ENCODE measurements around the gene IL1RAPL2.

Gene IL1RAPL2

DNA sequence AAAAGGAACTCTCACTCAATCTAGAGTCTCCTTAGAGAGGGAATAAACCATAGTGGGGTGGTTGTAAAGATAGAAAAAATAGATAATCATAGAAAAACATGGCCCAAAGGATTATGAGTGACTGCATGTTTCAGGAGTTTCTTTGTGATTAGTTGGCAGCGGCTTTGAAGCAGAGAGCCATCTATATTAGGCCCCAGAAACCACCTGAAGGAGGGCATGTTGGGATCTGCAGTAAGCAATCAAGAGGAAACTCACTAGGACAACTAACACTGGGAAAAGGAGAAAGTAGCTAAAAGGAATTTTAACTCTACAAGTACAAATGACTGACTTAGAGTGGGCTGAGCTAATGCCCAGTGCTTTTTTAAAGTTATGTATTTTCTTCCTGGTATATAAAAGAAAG lies 987.1 kb downstream of the IL1RAPL2 start:
- DNase-seq = no peak
- in situ Hi-C loops (cut with HindIII; ENCODE audit: low pct_ligation_motif_present, low pct_unique_long_range_greater_than_20kb, low sequenced_read_pairs) = no loop called here

DNA sequence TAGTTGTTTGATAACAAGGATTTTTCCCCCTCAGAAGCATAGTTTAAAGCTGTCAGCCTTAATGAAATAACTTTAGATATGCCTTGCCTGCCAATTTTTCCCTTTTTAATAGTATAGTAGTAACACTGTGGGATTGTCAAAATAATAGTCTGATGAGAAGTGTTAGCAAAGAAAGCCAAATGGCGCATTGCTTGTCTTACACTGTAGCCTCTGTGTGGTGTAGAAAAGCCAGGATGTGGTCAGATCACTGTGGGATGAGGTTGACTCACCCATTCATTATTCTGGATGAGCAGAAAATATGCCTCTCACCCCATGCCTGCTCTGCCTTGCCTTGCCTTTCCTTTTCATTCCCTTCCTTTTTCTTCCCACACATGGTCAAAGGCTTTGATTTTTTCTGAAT lies 998.5 kb downstream of the IL1RAPL2 start:
- in situ Hi-C loops (cut with HindIII; ENCODE audit: low pct_ligation_motif_present, low pct_unique_long_range_greater_than_20kb, low sequenced_read_pairs) = no loop called here
- DNase-seq = peak; percentile 63

DNA sequence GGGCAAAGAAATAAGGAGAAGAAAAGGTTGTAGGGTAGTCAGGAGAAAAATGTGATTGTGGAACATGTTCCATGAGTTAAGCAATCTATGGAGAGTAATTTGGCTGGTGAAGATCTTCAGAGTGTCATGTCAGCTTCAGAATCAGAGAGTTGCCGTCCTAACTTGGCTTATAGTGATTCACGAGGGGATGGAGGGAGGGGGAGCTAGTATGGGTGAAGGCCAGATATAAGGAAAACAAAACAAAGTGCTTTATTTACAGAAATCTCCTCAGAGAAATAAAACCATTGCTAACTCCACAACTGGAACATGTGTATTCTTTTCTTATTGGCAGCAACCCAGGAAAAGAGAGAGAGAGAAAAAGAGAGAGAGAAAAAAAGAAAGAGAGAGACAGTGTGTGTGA lies 999.9 kb downstream of the IL1RAPL2 start:
- no peak for DNase-seq
- in situ Hi-C loops (cut with HindIII; ENCODE audit: low pct_ligation_motif_present, low pct_unique_long_range_greater_than_20kb, low sequenced_read_pairs) = no loop called here

DNA sequence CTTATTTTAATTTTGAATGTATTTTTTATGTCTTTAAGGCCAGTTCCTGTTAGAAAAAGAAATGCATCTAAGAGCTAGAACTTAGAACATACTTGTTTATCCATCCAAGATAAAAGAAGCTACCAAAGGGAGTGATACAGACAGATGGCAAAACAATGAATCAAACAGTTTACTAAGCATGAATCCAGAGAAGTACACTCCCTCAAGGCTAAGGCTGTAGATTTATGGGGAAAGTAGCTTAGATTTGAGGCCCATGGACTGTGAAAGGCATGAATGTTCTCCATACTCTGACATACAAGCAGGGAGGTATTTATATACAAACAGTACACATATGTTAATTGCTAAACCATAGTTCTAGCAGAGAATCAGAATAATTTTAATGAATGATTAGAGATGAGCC lies 1001.1 kb downstream of the IL1RAPL2 start:
- no peak for DNase-seq
- in situ Hi-C loops (cut with HindIII; ENCODE audit: low pct_ligation_motif_present, low pct_unique_long_range_greater_than_20kb, low sequenced_read_pairs) = no loop called here

DNA sequence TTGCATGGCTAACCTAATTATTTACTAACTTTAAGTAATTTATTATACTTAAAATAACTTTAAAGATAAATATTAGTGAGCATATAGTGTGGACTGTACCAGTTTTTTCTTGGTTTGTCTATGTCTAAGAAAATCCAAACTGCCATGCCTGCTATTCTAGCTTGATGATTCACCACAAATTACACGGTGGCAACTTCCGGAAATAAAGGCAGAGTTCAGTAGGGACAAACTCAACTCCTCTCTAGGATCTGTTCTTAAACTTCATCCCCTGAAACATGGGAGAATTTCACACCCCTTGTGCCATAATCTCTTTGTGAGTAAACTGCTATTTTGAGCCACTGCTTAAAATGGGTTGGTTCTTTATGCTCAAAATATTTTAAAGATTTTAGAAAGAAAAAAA lies 1042.7 kb downstream of the IL1RAPL2 start:
- no peak for DNase-seq
- in situ Hi-C loops (cut with HindIII; ENCODE audit: low pct_ligation_motif_present, low pct_unique_long_range_greater_than_20kb, low sequenced_read_pairs) = no loop called here

DNA sequence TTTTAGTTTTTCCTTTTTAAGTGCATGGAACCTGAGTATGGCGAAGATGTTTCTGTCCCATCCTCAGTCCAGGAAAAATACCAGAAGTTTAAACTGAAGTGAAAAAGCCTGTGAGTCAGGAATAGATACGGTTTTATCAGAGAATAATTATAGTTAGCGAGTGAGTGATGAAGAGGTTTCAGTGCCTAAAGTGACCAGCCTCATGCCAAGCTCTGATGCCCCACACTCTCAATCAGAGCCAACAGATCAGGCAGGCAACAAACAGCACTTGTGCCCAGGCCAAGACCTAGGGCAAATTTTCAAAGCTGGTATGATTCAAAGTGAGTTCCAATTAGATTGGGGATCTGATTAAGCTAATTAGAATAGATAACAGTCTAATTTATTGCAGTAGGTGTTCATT lies 1043.5 kb downstream of the IL1RAPL2 start:
- DNase-seq = no peak
- in situ Hi-C loops (cut with HindIII; ENCODE audit: low pct_ligation_motif_present, low pct_unique_long_range_greater_than_20kb, low sequenced_read_pairs) = no loop called here

DNA sequence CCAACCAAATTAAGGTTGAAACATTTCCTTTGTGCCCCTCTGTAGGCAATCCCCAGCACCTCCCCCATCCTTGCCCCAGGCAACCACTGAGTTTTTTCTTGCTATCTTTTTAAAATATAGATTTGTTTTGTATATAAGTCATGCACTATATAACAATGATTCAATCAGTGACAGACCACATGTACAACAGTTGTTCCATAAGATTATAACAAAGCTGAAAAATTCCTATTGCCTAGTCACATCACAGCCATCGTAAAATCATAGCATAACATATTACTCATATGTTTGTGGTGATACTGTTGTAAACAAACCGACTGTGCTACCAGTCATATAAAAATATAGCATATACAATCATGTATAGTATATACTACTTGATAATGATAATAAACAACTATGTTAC lies 1044.4 kb downstream of the IL1RAPL2 start:
- in situ Hi-C loops (cut with HindIII; ENCODE audit: low pct_ligation_motif_present, low pct_unique_long_range_greater_than_20kb, low sequenced_read_pairs) = no loop called here
- no peak for DNase-seq

DNA sequence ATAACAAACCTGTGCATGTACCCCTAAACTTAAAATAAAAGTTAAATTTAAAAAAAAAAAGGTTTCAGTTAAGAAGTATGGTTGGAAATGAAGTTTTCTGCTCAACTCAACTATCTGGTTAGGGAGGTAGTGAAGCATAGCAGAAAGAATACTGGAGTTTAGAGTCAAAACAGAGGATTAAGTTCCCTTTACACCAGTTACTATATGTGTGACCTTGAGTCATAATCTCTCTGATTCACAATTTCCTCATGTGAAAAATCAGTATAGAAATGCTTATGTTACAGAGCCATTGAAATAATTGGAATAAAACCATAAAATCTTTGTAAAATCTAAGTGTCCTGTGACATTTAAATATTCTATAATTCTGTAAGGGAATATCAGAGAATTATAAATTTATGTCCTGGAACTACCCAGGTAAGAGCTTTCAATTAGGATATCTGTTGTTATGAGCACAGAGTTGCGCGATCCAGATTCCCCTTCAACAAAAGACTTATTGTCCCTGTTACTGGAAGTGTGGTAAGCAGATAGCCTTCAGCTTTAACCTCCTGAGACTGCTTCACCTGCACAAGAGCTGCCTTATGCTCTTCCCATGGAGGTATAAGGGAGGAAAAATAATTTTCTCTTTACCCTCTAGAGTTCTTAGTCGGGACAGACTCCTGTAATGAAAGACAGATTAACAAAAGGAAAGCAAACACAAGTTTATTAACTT lies 1052.5 kb downstream of the IL1RAPL2 start:
- DNase-seq = no peak

DNA sequence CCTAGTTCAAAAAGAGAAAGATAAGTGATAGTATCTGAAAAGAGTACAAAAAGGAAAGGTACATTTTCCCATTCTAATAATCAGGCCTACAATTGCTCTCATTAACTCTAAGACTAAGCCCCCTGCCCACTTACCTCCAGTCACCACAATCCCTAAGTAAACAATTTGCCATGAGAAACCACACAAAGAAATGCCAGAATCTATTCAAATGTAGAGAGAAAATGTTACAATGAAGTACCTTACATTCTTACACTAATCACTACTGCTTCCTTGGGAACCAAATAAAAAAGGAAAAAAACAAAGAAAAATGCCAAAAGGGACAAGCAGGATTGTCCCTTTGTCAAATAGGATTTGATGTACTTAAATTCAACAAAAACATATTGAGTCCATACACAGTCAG lies 1068.2 kb downstream of the IL1RAPL2 start:
- in situ Hi-C loops (cut with HindIII; ENCODE audit: low pct_ligation_motif_present, low pct_unique_long_range_greater_than_20kb, low sequenced_read_pairs) = no loop called here
- no peak for DNase-seq

More for the DNA sequence above, 1052.5 kb downstream of the IL1RAPL2 start:
- in situ Hi-C loops (cut with HindIII; ENCODE audit: low pct_ligation_motif_present, low pct_unique_long_range_greater_than_20kb, low sequenced_read_pairs) = no loop called here

DNA sequence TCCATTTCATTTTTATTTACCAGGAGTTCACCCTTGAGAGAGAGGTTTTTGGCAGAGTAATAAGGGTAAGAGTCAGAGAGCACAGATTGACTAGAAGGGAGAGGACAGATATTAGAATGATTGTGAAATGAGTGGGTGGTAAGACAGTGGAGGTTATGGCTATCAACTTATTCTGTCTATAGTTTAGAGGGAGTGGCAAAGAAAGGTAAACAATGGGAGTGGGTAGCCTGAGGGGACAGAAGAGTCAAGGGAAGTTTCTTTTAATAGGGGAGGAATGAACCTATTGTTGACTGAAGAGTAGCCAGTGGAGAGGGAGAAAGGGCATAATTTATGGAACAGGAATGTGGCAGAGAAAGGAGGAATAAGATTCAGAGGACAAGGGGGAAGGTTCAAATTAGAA lies 1069.8 kb downstream of the IL1RAPL2 start:
- DNase-seq = no peak
- in situ Hi-C loops (cut with HindIII; ENCODE audit: low pct_ligation_motif_present, low pct_unique_long_range_greater_than_20kb, low sequenced_read_pairs) = no loop called here

DNA sequence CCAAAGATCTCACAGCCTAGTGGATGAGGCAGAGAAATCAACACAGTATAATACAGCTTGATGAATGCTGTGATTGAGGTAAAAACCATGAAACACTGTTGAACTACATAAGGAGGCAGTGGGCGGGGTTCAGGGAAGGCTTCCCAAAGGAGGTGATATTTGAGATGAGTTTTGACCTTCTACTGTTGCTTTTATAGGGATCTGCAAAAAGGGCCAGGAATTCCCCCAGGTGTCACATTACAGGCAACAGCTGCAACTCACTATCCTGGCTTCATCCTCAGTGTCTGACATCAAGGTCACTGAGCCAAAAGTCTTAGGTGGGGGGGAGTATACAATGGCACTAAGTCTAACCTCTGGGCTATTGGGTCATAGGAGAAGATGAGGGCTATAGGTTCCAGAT lies 1070.7 kb downstream of the IL1RAPL2 start:
- in situ Hi-C loops (cut with HindIII; ENCODE audit: low pct_ligation_motif_present, low pct_unique_long_range_greater_than_20kb, low sequenced_read_pairs) = no loop called here
- DNase-seq = no peak

DNA sequence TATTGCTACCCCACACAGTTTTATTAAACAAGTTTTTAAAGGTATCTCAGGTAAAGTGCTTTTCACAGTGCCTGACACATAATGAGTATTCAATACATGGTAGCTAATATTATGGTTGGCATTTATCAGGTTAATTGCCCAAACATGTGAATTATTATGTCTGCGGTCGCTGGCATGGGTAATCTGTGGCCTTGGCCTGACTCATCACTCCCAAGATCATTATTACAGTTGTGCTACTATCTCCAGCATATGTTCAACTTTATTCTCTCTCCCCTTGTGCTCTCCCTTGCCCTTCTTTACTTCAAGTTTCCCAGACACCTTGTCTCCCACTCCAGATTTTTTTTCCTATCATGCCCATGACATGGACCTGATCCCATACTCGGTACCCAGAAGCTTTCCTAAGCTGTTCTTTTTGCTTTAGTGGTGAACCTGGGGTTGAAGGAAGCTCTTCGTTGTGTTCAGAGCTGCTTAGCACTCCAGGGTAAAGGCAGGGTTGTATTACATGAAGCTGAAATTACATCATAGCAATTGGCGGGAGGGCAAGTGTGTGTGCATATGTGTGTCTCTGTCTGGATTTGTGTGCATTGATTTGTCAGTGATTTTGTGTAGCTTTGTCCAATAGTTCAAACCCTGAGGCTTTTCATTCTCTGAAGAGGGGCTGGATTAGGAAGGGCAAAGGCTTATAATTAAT lies 1079.8 kb downstream of the IL1RAPL2 start:
- DNase-seq = no peak
- in situ Hi-C loops (cut with HindIII; ENCODE audit: low pct_ligation_motif_present, low pct_unique_long_range_greater_than_20kb, low sequenced_read_pairs) = no loop called here

DNA sequence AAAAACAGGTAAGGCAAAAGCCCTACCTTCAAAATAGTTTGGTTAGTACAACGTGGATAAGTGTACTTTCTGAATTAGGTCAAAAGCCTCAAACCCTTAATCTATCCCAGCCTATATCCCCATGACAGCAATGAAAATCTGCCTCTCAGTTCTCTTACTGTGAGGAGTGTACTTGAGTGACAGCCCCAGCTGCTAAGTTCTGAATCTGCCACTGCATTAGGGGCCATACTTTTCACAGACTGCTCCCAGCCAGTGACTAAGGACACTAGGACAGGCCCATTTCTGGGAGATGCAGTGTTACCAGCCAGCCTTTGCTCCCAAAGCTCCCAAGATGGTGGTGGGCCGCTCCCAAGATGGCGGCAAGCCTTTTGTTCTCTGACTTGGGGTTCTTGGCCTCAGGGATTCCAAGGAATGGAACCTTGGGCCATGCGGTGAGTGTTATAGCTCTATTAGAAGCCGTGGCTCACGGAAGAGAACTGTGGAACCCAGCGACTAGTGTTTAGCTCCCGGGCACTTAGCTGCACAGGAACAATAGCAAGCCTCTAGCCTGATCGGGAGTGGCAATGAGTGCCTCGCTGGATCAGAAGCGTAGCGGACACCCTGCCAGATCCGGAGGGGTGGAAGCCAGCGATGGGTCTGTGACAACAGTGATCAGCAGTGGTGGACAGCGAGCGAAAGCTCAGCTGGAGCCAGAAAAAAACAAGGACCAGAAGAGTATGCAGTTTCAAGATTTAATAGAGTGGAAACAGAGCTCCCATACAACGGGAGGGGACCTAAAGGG lies 1080.8 kb downstream of the IL1RAPL2 start:
- DNase-seq = no peak
- in situ Hi-C loops (cut with HindIII; ENCODE audit: low pct_ligation_motif_present, low pct_unique_long_range_greater_than_20kb, low sequenced_read_pairs) = no loop called here

DNA sequence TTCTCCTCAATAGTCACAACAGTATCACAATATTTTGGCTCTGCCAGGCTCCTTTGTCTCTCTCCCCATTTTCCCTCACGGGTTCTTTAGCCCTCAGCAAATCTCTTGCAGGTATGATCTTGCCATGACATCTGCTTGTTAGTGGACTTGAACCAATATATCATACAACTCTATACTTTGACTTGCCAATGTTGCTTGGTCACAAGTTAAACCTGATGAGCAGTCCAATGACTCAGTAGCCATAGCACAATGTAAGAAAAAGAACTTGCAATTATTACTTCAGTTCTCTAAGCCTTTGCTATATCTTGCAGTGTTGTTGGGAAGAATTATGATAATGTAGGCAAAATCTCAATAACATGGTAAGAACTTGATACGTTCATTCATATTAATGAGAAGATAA lies 1081.8 kb downstream of the IL1RAPL2 start:
- DNase-seq = no peak
- in situ Hi-C loops (cut with HindIII; ENCODE audit: low pct_ligation_motif_present, low pct_unique_long_range_greater_than_20kb, low sequenced_read_pairs) = no loop called here

DNA sequence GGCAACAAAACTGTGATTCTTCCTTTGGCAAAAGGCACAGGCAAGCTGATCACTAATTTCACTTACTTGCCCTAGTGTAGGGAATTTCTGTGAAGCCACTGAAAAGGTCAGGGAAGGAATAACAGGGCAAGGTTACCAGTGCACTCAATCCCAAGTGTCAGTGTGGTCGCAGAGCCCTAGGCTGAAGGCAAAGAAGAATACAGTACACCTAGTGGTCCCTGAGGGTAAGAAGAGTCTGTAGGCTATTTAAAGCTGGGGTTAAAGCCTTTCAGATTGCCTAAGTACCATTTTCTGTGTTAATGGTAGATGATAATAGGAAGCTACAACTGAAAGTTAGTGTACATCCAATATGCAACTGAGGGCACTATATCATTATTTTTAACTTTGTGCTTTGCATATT lies 1082.7 kb downstream of the IL1RAPL2 start:
- DNase-seq = no peak
- in situ Hi-C loops (cut with HindIII; ENCODE audit: low pct_ligation_motif_present, low pct_unique_long_range_greater_than_20kb, low sequenced_read_pairs) = no loop called here

DNA sequence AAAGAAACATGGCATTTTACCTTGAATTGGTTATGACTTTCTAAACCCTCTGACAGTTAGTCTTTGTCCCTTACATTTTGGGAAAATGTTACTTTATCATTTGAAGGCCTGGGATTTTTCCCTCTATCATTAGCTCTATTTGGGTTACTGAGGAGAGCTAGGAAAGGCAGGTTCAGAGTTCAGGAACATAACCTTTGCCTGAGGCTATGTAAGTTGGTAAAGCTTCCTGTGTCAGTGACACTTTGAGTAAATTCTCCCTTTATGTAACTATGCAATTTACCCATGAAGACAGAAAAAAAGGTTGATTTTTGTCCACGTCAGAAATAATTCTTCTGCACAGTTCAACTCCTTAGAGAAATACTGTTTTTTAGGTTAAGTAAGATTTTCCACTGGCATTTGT lies 1084.6 kb downstream of the IL1RAPL2 start:
- no peak for DNase-seq
- in situ Hi-C loops (cut with HindIII; ENCODE audit: low pct_ligation_motif_present, low pct_unique_long_range_greater_than_20kb, low sequenced_read_pairs) = no loop called here

DNA sequence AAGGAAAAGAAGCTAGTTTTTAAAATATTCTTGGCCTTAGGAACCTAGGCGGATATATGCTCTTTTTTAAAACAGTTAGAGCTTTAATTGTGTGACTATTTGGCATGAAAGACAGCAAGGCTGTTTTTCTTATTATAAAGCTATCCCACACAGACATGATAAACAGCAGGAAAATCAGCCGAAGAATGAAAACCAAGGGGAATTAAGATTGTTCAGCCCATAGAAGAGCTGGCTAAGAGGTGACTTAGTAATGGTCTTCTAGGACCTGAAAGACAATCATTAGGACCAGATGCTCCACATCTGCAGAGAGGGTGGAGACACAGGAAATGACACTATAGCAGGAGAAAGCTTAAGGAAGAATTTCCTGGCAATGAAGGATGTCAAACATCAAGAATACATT lies 1085.0 kb downstream of the IL1RAPL2 start:
- DNase-seq = no peak
- in situ Hi-C loops (cut with HindIII; ENCODE audit: low pct_ligation_motif_present, low pct_unique_long_range_greater_than_20kb, low sequenced_read_pairs) = no loop called here

DNA sequence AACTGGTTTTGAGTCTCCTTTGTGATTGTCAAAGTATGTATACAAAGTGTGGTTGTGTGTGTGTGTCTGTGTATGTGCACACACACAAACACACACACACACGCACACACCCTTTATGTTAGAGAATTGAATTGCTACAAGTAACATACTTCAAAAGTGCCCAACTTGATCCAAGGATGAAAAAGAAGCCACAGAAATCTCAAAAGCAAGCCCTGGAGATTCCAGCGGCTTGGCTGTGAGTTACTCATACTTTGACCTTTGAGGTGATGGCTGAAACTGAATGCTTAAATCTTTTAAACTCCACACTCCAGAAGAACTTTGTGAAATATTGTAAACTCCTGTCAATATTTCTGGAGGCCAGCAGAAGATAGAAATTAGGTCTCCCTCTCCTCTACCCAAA lies 1087.9 kb downstream of the IL1RAPL2 start:
- DNase-seq = no peak
- in situ Hi-C loops (cut with HindIII; ENCODE audit: low pct_ligation_motif_present, low pct_unique_long_range_greater_than_20kb, low sequenced_read_pairs) = no loop called here

DNA sequence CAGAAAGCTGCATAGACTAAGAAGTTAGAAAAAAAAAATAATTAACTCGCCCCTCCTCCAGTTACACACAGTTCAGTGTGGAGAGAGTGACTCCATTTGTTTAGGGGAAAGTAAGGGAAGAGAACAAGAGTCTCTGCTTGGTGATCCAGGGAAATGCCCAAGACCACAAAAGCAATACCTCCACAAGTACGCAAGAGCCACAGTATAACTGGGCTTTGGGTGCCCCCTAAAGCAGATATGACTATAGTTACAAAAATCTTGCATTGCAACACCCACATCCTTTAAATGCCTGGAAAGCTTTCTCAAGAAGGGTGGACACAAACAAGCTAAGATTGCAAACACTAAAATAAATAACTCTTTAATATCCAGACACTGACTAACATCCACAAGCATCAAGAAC lies 1092.1 kb downstream of the IL1RAPL2 start:
- in situ Hi-C loops (cut with HindIII; ENCODE audit: low pct_ligation_motif_present, low pct_unique_long_range_greater_than_20kb, low sequenced_read_pairs) = no loop called here
- DNase-seq = no peak

DNA sequence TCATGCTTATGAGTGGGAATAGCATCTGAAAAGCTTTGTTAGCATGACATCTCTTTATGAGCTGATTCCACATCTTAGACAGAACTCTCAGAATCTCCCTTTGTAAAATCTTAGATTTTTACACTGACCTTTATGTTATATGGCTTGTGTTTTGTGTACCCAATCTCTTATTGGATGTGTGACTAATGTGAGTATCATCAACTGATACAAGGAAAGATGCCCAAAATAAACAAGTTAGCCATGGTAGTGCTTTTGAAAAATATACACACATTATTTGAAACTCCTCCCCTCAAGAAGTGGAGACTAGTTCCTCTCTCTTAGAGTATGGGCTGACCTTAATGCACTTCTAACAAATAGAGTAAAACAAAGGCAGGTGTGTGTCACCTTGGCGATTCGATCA lies 1096.2 kb downstream of the IL1RAPL2 start:
- DNase-seq = no peak
- in situ Hi-C loops (cut with HindIII; ENCODE audit: low pct_ligation_motif_present, low pct_unique_long_range_greater_than_20kb, low sequenced_read_pairs) = no loop called here

All from ACHN (cell line).